NCI-H446 treated with DMSO at 0.1 percent for 48 hours (cell line): ENCODE measurements around the gene MAP2.
"Not testable (repeated sequence)": the region's sequence is repeated elsewhere in the genome, so short reads cannot be mapped to it uniquely, and the experiment has no call there.

ENCODE experiments used
- DNase-seq: peaks from one replicate; lab custom pipeline; 2025; lab: John Stamatoyannopoulos, UW

MAP2 gene

DNA sequence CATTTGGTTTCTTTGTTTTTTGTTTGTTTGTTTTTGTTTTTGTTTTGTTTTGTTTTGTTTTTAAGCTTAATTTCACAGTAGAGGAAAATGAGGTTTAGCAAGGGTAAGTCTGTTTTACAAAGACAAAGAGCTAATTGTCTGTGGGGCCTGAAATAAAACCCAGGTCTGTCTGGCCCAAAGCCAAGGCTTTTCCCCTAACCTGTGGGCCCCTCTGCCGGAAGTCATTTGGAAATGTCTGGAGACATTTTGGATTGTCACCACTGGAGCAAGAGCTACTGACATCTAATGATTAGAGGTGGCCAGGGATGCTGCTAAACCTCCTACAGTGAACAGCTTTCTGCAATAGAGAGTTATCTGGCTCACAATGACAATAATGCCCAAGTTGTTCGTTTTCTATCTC lies 167.2 kb downstream of the MAP2 start:
- no peak for DNase-seq

DNA sequence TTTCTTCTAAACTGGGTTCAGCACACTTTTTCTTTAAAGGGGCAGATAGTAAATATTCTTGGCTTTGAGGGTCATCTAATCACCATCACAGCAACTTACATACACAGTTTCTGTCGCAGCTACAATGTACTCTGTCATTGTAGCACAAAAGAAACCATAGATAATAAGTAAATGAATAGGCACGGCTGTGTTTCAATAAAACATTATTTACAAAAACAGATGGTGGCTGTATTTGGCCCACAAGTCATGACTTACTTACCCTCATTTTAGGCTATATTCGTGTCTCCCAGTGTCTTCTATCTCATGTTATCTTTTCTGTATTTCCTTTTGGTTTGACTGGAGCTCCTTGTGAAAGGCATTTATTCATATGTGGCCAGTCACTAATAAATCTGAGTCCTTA lies 168.3 kb downstream of the MAP2 start:
- DNase-seq = no peak

DNA sequence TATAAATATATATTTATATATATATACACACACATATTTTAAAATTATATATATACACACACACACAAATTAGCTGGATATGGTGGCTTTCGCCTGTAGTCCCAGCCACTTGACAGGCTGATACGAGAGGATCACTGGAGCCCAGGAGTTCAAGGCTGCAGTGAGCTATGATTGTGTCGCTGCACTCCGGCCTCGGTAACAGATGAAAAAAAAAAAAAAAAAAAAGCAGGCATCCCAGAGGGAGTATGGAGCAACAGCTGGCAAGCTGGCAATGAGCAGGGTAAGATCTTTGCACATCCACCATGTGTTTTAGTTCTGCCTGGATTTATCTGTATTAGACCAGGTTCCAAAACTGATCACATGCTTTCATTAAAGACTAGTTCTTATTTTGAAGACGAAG lies 170.1 kb downstream of the MAP2 start:
- no peak for DNase-seq

- DNase-seq = no peak
Observed at GRCh38 chr2:209596262-209596661, 172.4 kb downstream of the MAP2 start.

GRCh38 chr2:209598227-209598626 lies 174.4 kb downstream of the MAP2 start:
- not testable (repeated sequence) for DNase-seq

DNA sequence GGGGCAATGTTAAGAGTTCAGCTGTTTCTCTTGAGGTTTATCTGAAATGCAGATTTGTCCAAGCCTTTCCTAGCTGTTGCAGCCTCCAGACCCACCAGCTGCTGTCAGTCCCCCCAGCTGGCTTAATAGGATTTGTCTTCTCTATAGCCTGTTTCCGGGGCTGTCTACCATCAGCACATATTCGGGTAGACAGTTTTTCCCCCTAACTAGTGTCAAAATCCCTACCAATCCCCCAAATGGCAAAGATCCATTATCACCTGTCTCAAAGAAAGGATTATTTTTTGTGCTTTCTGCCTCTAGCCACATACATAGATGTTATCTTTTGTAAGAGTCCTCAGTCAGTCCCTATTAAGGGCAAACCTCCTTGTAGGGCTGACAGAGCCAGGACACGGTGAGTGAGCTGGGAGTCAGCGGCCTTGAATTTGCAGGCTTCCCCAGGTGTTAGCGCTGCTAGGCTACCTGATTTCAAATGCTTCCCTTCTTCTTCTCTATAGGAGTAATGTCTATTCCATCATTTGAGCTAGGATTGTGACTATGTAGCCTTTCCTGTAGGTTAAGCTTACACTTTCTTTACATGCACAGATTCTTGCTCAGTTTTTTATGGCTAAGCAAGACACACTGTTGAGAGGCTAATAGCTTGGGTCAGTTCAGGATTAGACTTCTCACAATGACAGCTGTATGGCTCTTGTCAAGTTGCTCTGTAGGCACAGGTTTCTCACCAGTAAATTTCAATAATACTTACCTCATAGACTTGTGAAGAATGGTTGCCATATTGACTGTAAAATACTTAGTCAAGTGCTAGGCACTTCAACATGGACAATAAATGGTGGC lies 176.7 kb downstream of the MAP2 start:
- no peak for DNase-seq

- no peak for DNase-seq
Observed at GRCh38 chr2:209601497-209601896, 177.7 kb downstream of the MAP2 start.

GRCh38 chr2:209602259-209602658 lies 178.4 kb downstream of the MAP2 start:
- no peak for DNase-seq

GRCh38 chr2:209609531-209609930 lies 185.7 kb downstream of the MAP2 start:
- no peak for DNase-seq

- no peak for DNase-seq
Observed at GRCh38 chr2:209610631-209611030, 186.8 kb downstream of the MAP2 start.

GRCh38 chr2:209613649-209614305 lies 189.9 kb downstream of the MAP2 start:
- no peak for DNase-seq

DNA sequence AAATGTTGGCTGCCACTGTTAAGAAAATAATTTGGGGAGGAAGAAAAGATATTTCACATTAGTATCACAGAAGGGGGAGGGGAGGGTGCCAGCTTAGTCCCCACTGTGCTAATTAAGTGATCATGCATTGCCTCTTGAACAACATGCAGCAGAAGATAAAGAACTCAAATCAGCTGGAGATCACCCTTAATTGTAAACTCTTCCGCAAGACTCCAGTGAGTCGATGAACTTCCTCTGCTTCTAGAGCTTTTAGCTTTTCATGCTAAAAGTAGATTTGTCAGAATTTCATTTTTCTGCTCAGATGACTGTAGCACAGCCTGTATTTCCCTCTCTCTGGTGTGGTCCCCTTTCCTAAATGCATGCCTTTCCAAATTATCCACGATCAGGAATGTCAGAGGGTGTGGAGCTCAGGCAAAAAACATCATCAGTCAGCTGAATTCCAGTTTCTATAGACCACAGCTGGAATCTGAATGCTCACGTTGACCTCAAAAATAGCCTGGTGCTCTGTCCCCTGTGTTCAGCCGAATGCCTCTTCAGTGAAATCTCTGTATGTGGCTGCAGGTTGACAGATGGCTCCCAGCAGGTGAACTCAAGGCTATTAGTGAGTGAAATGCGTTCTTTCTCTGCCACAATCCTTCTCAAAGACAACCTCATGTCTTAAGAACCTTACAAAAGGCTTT lies 191.0 kb downstream of the MAP2 start:
- no peak for DNase-seq

- DNase-seq = no peak
Observed at GRCh38 chr2:209619782-209620181, 195.9 kb downstream of the MAP2 start.

GRCh38 chr2:209624192-209624938 lies 200.5 kb downstream of the MAP2 start:
- peak; percentile 22 for DNase-seq

- DNase-seq = peak; percentile 91
Observed at GRCh38 chr2:209629597-209629996, 205.8 kb downstream of the MAP2 start.

- no peak for DNase-seq
Observed at GRCh38 chr2:209633911-209634310, 210.1 kb downstream of the MAP2 start.

- peak; percentile 61 for DNase-seq
Observed at GRCh38 chr2:209636076-209636475, 212.2 kb downstream of the MAP2 start.

DNA sequence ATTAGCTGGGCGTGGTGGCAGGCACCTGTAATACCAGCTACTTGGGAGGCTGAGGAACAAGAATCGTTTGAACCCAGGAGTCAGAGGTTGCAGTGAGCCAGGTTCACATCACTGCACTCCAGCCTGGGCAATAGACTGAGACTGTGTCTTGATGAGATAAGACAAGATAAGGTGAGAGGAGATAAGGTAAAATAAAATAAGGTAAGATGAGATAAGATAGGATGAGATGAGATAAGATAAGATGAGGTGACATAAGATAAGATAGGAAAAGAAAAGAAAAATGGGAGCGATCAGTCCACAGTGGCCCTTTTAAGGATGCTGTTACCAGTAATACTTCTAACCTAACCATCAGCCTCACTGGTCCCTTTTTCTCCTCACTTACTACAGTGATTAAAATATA lies 213.4 kb downstream of the MAP2 start:
- no peak for DNase-seq

GRCh38 chr2:209638346-209638745 lies 214.5 kb downstream of the MAP2 start:
- DNase-seq = no peak

DNA sequence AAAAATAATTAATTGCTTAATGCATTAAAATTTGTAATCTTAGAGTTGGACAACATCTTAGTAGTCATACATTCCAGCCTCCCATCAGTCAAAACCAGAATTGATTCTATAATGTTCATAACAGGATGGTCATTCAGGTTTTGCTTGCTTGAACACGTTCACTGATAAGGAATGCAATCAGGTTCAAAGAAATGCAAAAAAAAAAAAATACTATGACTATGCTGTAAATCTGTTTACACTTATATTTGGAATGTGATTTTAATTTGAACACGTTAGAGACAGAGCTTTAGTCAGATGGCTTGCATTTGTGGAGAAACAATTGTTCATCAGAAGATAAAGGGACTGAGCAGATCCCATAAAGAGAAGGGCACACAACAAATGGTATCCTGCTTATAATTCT lies 216.5 kb downstream of the MAP2 start:
- no peak for DNase-seq

DNA sequence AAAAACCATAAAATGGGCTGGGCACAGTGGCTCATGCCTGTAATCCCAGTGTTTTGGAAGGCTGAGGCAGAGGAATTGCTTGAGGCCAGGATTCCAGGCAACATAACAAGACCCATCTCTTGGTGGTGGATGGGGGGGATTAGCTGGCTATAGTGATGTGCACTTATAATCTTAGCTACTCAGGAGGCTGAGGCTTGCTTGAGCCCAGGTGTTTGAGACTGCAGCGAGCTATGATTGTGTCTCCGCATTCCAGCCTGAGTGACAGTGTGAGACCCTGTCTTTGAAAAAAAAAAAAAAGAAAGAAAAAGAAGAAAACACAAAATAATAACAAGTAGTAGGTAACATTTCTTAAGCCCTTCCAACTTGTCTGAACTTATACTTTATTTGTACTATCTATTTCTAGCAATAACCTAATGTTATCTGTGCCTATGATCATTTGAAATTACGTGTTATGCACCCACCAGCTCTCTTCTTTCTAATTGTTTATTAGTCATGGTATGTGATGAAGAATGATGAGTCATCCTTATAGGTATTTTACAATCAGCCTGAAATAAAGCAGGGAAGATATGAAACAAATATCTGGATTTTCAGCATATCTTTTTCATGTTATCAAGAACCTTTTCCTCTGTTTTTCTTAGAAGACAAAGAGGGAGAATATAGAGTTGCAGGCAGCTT lies 218.4 kb downstream of the MAP2 start:
- no peak for DNase-seq

GRCh38 chr2:209644842-209645241 lies 221.0 kb downstream of the MAP2 start:
- no peak for DNase-seq
